CD4-positive, alpha-beta T cell treated with Interleukin-12 subunit alpha and Interleukin-12 subunit beta, for 1 hour (primary cell): ENCODE results near the gene CARNS1.

Experiments used
- DNase-seq: peaks from one replicate; pipeline ENCODE4 v3.0.0-alpha.2; 2020

Gene CARNS1

DNA sequence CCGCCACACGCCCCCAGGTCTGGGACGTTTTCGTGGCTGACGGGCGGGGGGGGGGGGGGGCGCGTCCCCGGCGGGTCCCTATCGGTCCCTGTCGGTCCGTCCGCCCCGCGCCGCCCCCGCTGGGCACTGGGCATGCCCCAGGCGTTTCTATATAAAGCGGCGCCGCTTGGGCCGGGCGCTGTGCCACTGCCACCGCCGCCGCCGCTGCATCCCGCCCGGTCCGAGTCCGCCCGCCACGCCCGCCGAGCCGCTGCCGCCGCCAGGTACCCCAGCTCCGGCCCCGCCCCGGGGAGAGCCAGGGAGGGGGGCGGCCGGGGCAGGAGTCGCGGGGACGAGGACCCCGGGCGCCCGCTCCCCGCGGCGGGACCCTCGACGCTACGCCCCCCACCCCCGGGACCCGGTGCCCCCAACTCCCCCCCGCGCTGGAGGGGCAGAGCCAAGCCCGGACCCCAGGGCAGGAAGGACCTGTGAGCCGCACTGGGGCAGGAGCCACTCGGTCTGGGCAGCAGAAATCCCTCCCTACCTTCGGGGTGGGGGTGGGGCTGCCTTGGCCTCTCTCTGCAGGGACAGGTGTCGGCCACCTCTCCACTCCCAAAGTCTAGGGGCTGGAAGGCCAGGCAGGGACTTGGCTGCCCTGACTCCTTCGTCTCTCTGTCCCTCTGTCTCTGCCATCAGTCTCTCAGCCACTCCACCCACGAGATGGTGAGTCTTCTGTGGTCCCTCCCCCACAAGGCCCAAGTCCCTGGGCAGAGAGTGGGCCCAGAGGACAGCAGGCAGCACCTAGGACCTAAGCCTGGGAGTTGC, at the start of gene CARNS1:
Gene CARNS1, plus strand, starts transcription at position 178 of the 804 bp plus-strand sequence. Its CDS starts 522 bp downstream, at position 700.
- DNase-seq, result no peak

GRCh38 chr11:67365736-67366444, 49.6 kb upstream of the CARNS1 start:
- DNase-seq, result no peak

DNA sequence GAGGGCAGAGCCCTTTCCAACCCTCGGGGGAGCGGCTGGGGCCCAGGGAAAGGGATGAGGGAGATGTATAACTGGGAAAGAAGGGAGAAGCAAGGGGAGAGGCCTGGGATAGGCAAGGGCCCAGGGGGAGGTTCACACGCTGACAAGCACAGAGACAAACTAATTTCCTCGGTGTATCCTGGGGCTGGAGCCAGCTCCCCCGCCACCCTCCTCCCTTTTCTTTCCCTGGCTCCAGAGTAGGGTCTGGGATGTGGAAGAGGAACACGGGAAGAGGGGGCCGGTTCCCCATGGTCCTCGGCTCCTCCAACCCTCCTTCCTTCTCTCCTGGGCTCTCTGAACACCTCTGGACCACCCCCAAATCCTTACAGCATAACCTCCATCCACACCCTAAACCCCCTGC, 48.9 kb upstream of the CARNS1 start:
- DNase-seq, result no peak

GRCh38 chr11:67366961-67367760, 48.3 kb upstream of the CARNS1 start:
- DNase-seq, result no peak

DNA sequence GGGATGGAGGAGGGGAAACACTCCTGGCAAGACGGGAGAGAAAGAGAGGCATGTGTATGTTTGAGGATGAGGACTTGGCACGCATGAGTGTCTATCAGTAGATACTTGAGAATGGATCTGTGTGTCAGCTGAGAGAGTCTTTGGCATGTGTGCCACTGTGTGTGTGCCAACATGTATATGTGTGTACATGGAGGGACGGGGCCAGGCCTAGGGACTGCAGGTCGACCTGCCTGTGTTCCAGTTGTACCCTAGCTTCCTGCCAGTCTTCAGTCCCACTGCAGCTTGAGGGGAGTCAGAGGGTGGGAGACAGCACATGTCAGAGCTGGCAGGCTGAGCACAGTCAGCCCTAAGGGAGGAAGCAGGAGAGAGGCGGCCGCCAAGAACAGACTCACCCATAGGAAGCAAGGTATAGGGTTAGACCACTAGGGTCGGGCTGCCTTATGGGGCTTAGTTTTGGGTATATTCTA, 47.7 kb upstream of the CARNS1 start:
- no peak for DNase-seq

- peak; percentile 46 for DNase-seq
Measured at GRCh38 chr11:67368621-67369020, 46.9 kb upstream of the CARNS1 start.

DNA sequence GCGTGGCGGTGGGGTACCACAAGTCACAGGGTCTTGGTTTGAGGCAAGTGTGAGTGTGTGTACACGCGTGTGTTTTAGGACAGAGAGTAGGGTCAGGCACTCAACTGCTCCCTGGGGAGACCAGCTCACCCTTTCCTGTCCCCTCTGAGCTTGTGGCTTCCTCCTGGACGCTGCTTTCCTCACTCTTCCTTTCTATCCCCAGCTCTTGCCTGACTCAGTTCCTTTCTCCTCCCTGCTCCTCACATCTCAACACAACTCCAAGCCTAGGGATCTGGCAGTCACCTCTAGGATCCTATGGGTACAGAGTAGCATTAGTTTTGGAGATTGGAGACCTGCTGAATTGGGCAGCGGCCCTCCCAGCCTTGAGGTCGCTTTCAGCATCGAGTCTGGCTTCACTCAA, 46.2 kb upstream of the CARNS1 start:
- no peak for DNase-seq

- DNase-seq, result no peak
Measured at GRCh38 chr11:67369801-67370284, 45.6 kb upstream of the CARNS1 start.

DNA sequence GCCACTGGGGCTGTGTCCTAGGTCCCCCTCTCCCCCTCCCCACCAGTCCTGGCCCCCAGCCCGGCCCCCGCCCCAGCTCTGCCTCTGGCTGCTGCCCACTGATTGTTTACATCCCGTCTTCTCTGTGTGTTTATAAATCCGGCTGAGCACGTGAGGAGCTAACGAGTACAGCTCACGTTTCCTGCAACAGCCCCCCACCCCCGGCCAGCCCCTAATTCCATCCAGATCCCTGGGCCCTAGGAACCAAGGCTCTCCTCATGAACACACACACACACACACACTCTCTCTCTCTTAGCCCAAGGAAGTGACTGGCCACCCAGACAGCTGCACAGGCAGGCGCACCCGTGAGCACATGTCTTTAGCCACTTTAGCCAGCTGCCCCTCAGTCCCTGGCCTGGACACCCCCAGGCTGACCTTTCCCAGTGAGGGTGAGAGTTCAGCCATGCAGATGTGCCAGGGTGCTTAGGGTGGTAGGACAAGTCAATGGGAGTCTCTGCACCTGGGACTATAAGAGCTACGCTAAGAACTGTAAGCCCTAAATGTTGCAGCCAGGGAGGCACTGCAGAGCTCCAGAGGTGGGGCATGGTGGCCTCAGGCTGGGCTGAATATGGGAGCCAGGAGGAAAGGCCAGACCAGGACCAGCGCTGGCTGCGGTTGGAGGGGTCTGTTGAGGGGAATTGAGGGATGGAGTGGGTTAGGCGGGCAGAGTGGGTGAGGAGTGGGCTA, 45.0 kb upstream of the CARNS1 start:
- DNase-seq, result no peak

- peak; percentile 48 for DNase-seq
Measured at GRCh38 chr11:67371189-67371910, 44.1 kb upstream of the CARNS1 start.

DNA sequence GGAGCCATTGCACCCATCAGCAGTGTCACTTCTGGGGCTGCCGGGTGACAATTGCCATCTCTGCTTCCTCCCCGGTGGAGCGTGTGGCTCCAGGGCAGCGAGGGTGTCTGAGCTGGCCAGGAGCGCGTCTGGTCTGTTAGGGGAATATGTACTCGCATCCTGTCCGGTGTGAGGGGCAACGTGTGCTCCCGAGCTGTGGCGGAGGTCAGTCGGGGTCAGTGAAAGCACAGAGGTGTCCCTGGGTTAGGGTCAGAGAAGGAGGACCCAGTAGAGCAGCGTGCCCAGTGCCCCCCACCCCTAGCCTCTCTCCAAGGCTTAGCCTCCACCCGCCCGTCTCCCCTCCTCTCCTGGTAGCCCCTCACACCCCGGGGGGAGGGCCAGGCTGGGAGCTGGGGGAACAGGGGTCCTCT, 43.6 kb upstream of the CARNS1 start:
- no peak for DNase-seq

- DNase-seq, result peak; percentile 32
Measured at GRCh38 chr11:67372321-67372992, 43.0 kb upstream of the CARNS1 start.

DNA sequence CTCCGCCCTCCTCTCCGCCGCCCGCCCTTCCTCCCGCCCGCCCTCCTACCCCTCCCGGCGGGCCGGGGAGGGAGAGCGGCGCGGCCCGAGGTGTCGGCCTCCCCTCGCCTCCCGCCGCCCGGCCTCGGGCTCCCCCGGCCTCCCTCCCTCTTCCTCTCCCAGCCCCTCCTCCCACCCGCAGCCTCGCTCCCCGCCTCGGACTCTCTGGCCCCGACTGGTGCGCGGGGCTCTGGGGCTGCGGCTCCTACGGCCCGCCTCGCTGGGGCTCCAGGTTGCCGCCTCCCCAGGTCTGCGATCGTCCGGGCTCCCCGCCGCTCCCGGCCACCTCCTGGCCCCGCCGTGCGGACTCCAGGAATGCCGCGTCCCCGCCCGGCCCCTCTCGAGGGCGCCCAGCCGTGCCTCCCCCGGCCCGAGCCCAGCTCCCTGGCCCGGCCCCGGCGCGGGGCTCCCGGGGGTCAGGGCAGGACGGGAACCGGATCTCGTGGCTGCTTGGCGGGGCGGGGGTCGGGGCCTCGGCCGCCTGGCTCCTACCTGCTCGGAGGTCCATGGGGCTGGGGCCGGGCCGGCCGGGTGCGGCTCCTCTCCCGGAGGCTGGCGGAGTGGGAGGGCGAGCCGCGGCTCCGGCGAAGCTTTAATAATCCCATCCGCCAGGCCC, 42.4 kb upstream of the CARNS1 start, which contains the start of gene CLCF1:
Gene CLCF1, minus strand, starts transcription at position 606 of the 655 bp plus-strand sequence. Its CDS starts 59 bp downstream, at position 547.
- DNase-seq, result peak; percentile 50

GRCh38 chr11:67373648-67374570, 41.6 kb upstream of the CARNS1 start:
- DNase-seq, result peak; percentile 90

- DNase-seq, result no peak
Measured at GRCh38 chr11:67374571-67375281, 40.8 kb upstream of the CARNS1 start.

- DNase-seq, result no peak
Measured at GRCh38 chr11:67375320-67376055, 40.0 kb upstream of the CARNS1 start.

- DNase-seq, result no peak
Measured at GRCh38 chr11:67376063-67376820, 39.2 kb upstream of the CARNS1 start.
